ENCODE data around the gene KLHL14. TPM values are rescaled to one million over a fixed set of nuclear protein-coding genes. Genes with fewer than 3 reads are reported as not detected.
"Not testable (repeated sequence)": the region's sequence is repeated elsewhere in the genome, so short reads cannot be mapped to it uniquely, and the experiment has no call there.

The KLHL14 gene
- polyA plus RNA-seq, 10 donors, result 0.11 to 0.50 (median 0.21) TPM

DNA sequence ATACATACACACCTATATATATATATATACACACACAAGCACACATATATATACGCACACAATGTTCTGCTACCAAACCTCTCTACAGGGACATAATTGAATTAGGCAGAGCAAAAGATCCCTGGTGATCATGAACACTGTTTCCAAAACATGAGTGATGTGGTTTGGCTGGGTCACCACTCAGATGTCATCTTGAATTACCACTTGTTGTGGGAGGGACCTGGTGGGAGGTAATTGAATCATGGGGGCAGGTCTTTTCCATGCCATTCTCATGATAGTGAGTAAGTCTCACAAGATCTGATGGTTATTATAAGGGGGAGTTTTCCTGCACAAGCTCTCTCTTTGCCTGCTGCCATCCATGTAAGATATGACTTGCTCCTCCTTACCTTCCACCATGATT, 135.2 kb downstream of the KLHL14 start:
- DNase-seq, result not testable (repeated sequence)

DNA sequence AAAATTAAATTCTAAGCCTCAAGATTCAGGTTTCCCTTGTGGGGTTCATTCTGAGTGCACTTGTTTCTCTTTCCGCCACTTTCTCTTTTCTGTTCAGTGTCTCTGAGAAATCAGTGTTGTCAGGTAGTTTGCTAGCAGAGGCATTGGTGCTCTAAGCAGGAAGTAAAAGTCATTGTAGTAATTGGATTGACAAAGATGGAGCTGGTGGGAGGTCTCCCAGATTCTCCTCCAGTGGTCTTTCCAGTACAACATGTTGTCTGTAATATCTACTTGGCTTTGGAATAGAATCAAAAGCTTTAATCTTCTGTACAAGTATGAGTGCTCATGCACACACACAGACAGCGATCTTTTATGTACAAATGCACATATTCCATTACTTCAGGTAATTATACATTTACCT, 135.6 kb downstream of the KLHL14 start:
- DNase-seq, result no peak

- no peak for DNase-seq
Measured at GRCh38 chr18:32634876-32635431, 137.9 kb downstream of the KLHL14 start.

DNA sequence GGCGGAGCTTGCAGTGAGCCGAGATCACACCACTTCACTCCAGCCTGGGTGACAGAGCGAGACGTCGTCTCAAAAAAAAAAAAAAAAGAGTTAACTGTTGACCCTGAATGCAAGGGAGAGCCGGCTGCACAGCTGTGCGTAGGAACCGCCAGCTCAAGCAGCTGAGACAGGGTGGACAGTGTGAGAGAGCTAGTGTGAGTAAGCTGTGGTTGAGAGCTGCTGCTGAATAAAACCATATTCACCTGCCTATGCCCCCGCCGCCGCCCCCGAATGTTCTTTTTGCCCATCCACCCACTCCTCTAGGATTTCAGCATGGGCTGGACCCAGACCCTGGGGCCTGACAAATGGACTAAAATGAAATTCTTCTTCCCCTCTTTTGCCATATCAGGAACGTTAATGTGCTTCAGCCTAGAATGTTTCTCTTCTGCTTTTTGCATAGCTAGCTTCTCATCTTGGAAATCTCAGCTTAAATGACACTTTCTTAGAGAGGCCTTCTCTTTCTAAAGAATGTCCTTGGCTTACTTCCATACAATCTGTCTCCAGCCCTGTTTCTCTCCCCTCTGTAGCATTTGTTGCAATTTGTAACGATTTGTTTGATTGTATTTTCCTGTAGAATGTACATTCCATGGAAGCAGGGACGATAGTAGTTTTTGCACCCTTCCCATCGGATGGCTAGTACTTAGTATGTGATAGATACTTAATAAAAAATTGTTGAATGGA, 142.7 kb downstream of the KLHL14 start:
- DNase-seq, result peak in 2 of 3 donors; percentile 4 to 30

DNA sequence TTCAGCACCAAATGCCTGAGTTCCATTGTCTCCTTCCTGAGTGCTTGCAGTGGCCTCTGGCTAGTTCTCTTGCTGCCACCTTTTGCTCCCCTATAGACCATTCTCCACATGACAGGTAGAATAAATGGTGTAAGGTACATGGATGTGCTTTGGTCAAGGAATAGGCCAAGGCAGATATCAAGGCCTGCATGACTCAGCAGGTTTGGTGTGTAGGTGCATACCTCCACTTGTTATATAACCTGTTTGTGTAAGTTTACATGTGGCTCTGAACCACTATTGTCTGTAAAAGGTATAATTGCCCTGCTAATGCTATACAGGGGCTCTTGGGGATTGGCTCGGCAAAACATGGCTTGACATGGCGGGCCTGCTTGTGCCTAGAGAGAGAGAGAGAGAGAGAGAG, 143.5 kb downstream of the KLHL14 start:
- DNase-seq, result no peak

DNA sequence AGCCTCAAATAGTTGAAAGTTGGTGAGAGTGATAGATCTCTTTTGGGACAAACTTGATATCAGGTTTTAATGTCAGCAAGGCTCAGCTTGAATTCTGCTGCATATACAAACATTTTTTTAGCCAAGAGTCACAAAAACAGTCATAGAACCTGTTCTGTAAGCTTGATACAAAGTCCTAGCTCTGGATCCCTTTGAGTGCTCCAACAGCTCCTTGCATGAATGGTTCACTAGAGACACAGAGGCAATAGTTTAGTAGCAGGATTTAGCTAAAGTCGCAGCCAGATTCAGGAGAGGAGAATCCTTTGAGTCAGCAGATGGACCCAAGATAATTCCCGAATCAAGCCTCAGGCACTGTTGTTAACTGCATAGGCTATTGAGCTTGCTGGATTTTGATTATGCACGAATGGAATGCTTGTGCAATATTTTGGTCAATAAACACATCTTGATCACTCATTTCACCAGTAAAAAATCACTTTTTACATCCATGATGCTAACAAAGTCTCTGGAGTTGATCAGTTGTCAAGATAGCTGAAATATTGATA, 148.6 kb downstream of the KLHL14 start:
- no peak for DNase-seq

- DNase-seq, result no peak
Measured at GRCh38 chr18:32623563-32623962, 149.3 kb downstream of the KLHL14 start.

Data from muscle of back (tissue), 11 donors.